HG03521 (cell line): Measurements from ENCODE around the gene PLCB1.

ENCODE experiments used
- ATAC-seq: cut with Tn5 transposase; IDR thresholded peaks from one replicate; pipeline ENCODE4 v1.9.1; 2021; ENCODE audit warnings: mild to moderate bottlenecking, moderate library complexity; ENCODE audit not compliant: unreplicated experiment

The PLCB1 gene

DNA sequence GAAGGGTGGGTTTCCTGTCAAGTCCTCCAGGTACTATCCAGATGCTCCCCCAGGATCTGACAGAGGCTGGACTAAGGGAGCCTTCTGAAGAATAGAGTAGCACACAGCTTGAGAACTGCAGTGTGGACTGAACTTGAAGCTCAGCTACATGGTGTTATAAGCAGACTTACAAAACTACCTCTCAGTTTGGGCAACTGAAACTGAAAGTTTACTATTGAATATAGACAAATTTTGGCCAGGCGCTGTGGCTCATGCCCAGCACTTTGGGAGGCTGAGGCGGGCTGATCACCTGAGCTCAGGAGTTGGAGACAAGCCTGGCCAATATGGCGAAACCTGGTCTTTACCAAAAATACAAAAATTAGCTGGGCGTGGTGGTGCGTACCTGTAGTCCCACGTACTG, 348.5 kb downstream of the PLCB1 start:
- no peak for ATAC-seq

GRCh38 chr20:8487696-8488095, 355.6 kb downstream of the PLCB1 start:
- ATAC-seq: no peak

DNA sequence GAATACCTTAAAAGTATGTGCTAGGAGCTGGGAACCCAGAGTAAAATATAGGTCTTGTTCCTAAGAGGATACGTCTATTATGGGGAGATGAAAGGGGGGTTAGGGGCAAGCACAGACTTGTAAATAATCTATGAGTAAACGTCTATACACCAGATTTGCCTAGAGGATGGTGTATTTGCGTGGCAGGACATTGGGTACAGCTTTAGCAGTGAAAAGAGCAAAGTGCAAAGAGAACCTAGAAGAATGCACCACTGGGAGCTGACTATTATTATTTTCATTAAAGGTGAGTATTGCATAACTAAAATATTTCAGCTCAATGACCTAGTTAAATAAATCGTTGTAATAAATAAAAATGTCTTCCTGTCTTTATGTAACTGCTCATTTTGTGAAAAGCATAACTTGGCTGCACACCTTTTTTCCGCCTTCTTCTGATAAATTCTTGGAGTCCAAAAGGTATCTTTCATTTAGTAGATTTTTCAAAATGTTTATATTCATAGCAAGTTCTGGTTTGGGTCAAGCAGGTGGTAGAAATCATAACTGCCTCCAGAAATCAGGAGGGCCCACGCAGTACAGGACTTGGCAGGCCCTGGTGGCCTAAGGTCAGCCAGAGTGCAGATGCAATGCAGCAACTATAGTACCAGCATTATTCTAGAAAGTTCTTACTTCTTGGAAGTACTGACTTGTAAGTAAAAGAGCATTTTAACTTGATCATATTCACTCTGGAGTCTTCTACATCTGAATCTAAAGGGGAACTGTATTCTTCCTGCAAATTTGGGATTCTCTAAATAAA, 357.2 kb downstream of the PLCB1 start:
- ATAC-seq: no peak

GRCh38 chr20:8490076-8490830, 358.2 kb downstream of the PLCB1 start:
- no peak for ATAC-seq

GRCh38 chr20:8492173-8492572, 360.1 kb downstream of the PLCB1 start:
- ATAC-seq: no peak

GRCh38 chr20:8498571-8498970, 366.5 kb downstream of the PLCB1 start:
- ATAC-seq: no peak

DNA sequence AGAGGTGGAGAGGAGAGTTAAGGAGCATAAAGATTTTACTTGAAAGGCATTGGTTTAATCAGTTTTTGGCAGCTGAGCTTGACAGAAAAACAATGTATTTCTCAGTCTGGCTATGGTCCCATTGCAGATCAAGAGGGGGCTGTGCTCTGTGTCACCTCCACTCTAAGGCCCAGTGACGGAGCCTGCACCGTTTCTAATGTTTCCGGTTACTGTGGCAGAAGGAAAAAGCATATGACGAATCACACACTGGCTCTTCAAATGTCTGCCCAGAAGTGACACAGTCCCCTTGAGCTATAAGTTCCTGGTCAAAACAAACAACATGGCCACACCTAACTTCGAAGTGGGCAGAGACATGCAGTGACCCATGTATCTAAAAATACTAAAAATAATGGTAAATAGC, 372.0 kb downstream of the PLCB1 start:
- ATAC-seq: no peak

DNA sequence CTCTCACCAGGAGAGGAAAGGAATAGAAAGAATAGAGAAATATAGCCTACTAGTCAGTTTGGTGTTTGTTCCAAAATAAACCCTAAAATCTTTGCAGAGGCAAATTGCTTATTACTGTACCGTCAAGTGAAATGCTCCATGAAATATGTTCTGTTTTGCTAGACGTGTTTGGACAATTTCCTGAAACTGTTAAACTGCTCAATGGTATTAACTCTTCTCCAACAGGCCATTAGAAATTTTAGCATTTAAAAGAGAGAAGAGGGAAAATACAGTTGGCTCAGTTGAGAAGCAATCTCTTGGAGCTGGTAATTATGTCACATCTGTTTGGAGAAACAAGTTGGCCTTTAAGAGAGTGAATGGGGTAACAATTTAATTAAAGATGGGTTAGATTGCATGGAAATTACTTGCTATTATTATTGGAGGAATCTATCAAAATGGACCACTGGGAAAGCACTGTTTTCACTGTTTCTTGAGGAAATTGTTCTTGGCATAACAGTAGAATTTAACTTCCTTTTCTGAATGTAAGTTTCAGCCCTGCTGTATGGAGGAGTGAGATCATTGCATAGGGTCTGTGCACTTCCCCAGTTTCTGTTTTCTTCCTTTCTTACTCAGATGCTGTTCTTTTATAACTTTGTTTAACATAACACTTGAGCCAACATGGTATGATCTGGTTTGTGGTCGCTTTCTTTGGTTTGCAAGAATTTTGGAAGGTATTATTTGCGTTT, 373.6 kb downstream of the PLCB1 start:
- no peak for ATAC-seq

DNA sequence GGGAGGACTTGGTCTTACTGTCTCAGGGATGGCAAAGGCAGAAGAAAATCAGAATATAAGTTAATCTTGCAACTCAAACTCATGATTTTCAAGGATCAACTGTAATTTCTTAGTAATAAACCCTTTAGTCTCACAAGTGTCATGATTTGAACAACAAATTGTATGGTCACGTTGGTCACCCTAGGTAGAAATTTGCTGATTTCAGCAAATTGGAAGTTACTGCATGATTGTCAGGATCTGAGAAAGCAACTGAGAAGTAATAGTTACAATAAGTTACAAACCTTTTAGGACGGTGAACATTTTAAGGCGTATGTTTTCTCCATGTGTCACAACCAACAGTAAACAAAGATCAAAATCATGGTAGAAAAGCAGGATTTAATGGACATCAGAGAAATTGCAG, 375.2 kb downstream of the PLCB1 start:
- ATAC-seq: no peak

DNA sequence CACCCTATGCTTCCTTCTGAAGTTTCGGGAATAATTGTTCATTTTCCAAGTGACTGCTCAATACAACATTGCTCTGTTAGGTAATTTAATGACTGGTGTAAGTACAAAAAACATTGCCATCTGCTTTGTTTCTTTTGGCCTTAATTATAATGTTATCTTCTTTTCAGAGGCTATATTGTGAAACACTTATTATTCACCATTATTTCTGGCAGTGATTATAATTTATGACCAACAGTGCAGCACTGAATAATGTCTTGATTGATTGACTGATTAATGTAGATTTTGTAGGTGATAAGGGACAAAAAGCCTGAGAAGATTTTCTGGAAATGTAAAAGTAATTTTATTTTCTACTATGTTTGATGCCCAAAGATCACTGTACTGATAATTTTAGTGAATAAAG, 377.7 kb downstream of the PLCB1 start:
- ATAC-seq: no peak

DNA sequence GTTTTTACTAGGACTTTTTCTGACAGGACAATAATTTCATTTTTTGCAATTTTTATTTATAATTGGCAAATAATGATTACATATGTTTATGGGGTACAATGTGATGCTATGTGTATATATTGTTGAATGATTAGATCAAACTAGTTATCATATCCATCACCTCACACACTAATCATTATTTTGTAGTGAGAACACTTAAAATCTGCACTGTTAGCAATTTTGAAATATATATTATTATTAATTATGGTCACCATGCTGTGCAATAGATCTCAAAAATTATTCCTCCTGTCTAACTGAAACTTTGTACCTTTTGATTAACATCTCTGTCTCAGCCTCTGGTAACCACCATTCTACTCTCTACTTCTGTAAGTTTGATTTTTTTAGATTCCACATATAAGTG, 378.7 kb downstream of the PLCB1 start:
- ATAC-seq: no peak

GRCh38 chr20:8512003-8512402, 379.9 kb downstream of the PLCB1 start:
- no peak for ATAC-seq

DNA sequence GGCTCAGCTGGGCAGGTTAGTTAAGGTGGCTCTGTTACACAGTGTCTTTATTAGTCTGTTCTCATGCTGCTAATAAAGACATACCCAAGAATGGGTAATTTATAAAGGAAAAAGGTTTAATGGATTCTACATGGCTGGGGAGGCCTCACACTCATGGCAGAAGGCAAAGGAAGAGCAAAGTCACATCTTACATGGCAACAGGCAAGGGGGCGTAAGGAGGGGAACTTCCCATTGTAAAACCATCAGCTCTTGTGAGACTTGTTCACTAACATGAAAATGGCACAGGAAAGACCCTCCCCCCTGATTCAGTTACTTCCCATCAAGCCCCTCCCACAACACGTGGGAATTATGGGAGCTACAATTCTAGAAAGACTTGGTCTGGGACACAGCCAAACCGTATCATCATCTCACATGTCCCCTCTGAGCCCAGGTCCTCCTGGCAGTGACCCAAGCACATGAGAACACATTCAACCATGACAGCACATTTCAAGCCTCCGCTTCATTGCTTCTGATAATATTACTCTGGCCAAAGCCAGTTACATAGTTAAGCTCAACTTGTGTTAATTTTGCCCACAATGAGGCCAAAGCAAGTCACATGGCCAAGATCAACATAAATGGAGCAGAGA, 383.9 kb downstream of the PLCB1 start:
- ATAC-seq: no peak

DNA sequence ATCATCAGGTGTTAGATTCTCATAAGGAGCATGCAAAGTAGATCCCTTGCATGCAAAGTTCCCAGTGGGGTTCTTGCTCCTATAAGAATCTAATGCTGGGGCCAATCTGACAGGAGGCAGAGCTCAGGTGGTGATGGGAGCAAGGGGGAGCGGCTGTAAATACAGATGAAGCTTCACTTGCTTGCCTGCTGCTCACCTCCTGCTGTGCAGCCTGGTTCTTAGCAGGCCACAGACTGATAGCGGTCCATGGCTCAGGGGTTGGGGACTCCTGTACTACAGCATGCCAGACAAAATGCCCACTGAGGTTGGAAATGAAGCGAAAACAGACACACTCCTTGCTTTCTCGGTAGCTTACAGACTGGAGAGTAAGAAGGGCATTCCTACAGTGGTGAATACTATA, 386.8 kb downstream of the PLCB1 start:
- no peak for ATAC-seq

- no peak for ATAC-seq
Measured at GRCh38 chr20:8519887-8520286, 387.8 kb downstream of the PLCB1 start.

GRCh38 chr20:8522168-8522567, 390.1 kb downstream of the PLCB1 start:
- no peak for ATAC-seq

DNA sequence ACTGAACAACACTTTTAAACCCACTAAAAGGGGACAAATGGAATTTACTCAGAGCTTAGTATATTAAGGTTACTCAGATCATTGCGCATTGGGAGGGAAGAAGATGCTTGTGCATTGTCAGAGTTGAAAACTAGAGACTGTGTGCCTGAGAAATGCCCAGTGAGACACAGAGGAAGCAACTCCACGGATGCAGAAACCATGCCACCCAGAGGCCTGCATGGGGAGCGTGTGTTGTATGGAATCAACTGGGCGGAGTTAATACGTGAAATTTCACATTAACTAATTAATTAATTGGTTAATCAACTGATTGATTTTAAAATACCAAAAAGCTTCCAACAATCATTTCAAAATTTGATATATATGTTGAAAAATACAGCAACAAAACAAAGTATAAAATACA, 391.6 kb downstream of the PLCB1 start:
- ATAC-seq: no peak

GRCh38 chr20:8524101-8525016, 392.3 kb downstream of the PLCB1 start:
- ATAC-seq: no peak

DNA sequence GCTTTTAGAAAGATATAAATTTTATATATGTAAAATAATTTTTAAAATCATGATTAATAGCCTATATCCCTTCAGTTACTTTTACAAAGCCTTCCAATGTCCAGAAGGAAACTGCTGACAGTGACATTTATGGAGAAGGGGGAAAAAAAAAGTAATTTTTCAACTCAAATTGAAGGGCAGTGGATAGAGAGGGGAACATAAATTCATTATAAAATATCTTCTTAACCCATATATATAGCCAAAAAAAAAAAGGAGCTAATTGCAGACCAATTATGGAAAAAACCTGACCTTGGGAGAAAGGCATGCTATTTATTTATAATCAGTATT, 392.9 kb downstream of the PLCB1 start:
- no peak for ATAC-seq

- ATAC-seq: no peak
Measured at GRCh38 chr20:8526610-8527009, 394.5 kb downstream of the PLCB1 start.
